ENCODE measurements around the gene SIPA1L3. TPM values are rescaled to one million over a fixed set of nuclear protein-coding genes. Genes with fewer than 3 reads are reported as not detected.

Gene SIPA1L3
- total and polyA plus RNA-seq, 2 of the 13 experiments (the other 11 are each of a cell fraction or from before 2014, with no cell fraction given), result 5.5 to 7.7 TPM

GRCh38 chr19:38073841-38074685, 167.1 kb downstream of the SIPA1L3 start (continued):
- TF ChIP-seq NCOR1 (IDR thresholded peaks at IDR 0.05; ENCODE audit: borderline replicate concordance, low read length) (0 out of 2 replicates have a peak, but pooled peaks have one; percentile 21), IKZF1 (IDR thresholded peaks at IDR 0.05) (no peak), THAP11 (CRISPR knock-in tag; IDR thresholded peaks at IDR 0.05) (peak; percentile 61), MLX (CRISPR knock-in tag; IDR thresholded peaks at IDR 0.05) (no peak), ZNF879 (CRISPR knock-in tag; IDR thresholded peaks at IDR 0.05) (no peak), ZNF24 (IDR thresholded peaks at IDR 0.05) (no peak), GPBP1L1 (CRISPR knock-in tag; IDR thresholded peaks at IDR 0.05) (no peak), YY1 (IDR thresholded peaks at IDR 0.05; ENCODE audit: insufficient read depth, insufficient replicate concordance, low read depth, low read length) (peak; percentile 11), ZNF577 (CRISPR knock-in tag; IDR thresholded peaks at IDR 0.05; ENCODE audit: borderline replicate concordance, low read depth) (no peak), ZNF20 (CRISPR knock-in tag; IDR thresholded peaks at IDR 0.05) (no peak), ZBTB2 (CRISPR knock-in tag; IDR thresholded peaks at IDR 0.05; ENCODE audit: low read depth) (no peak), SRF (IDR thresholded peaks at IDR 0.05; ENCODE audit: low read depth, low read length) (no peak), NBN (conservative IDR thresholded peaks at IDR 0.05) (no peak), FOXK2 (IDR thresholded peaks at IDR 0.05) (no peak), ZNF430 (CRISPR knock-in tag; IDR thresholded peaks at IDR 0.05) (peak; percentile 47; the same call in 1 of the 2 replicates)
